ENCODE results near the gene PLEK2.
"Not testable (repeated sequence)": the region's sequence is repeated elsewhere in the genome, so short reads cannot be mapped to it uniquely, and the experiment has no call there.

The PLEK2 gene

DNA sequence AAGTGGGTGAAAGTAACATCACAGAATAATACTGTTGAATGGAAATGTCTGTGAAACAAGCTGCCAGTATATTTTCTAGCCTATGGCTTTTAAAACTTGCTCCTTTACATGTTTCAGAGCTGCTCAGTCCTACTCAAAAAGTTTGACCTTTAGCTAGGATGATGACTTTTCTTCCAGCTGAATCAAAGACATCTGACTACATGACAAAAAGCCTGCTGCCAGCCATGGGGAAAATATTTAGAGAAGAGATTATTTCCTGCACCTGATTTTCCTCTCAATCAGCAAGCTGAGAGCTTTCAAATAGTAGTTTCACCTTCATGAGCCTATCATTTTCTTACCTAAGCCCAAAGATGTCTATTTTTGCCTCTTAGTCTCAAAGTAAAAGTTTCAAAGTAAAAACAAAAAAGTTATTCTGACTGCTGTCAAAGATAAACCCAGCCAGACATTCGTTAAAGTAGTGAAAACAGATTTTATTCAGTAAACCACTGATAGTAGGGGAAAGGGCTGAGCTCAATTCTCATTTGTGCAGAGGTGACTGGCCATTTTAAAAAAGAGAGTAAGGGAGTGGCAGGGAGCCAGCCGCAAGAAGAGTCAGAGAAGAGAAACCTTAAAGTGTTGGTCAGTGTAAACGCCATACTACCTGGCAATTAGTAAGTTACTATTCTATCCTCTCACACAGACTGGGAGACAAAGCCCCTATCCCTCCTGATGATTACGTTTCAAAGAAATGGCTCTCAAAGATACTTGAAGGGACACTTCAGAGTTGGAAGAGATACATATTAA, 54.6 kb downstream of the PLEK2 start:
- DNase-seq, result no peak

DNA sequence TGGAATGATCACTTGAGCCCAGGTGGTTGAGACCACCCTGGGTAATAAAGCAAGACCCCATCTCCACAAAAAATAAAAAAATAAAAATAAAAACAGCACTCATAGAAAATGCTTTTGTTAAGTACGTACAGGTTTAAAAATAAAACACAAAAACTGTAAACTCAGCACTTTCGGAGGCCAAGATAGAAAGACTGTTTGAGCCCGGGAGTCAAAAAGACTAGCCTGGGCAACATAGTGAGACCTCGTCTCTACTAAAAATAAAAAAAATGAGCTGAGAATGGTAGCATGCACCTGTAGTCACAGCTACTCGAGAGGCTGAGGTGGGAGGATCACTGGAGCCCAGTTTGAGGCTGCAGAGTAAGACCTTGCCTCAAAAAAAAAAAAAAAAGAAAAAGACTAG, 59.9 kb downstream of the PLEK2 start:
- no peak for DNase-seq

DNA sequence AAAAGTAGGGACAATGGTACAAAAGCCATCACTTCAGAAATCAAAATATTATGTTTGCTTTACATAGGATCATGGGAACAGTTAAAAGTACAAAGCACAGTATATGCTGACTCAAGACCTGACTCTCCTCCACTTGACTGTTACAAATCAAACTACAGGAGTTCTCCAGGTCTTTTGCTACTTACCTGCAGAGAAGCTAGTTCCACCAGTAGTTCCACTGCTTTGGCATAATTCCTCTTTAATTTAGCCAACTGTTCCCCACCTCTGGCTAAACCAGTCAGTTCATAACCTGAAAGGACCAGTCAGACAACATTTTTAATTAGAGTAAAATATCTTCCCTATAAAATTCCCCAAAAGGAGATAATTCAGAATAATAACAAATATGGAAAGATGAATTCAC, 66.4 kb downstream of the PLEK2 start:
- DNase-seq, result no peak

DNA sequence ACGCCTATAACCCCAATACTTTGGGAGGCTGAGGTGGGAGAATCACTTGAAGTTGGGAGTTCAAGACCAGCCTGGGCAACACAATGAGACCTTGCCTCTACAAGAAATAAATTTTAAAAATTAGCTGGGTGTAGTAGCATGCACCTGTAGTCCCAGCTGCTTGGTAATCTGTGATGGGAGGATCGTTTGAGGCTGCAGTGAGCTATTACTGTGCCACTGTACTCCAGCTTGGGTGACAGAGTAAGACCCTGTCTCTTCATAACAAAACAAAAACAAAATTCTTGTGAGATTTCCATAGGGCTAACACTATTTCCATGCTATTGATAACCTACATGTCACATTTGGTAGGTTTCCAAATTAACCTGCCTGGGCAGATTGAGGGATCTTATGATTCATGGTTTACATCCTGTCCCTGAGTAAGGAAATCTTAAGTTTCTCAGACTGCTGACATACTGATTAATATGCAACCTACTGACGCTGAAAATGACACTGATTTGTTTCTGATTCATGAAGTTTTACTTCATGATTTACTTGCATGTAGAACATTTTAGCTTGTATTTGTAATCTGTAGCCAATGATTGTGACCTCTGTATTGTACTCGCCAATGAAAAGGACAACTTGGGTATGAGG, 68.2 kb downstream of the PLEK2 start:
- DNase-seq, result no peak

DNA sequence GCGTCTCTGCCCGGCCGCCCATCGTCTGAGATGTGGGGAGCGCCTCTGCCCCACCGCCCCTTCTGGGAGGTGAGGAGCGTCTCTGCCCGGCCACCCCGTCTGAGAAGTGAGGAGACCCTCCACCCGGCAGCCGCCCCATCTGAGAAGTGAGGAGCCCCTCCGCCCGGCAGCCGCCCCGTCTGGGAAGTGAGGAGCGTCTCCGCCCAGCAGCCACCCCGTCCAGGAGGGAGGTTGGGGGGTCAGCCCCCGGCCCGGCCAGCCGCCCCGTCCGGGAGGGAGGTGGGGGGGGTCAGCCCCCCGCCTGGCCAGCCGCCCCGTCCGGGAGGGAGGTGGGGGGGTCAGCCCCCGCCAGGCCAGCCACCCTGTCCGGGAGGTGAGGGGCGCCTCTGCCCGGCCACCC, 70.7 kb downstream of the PLEK2 start:
- DNase-seq, result not testable (repeated sequence)

Data from DMS 273 treated with DMSO at 0.1 percent for 48 hours (cell line).